ENCODE results near the gene PCYOX1L.

- TF ChIP-seq CTCF (conservative IDR thresholded peaks at IDR 0.05; ENCODE audit: low read length) (no peak), EZH2phosphoT487 (IDR thresholded peaks at IDR 0.05; ENCODE audit: borderline replicate concordance) (no peak)
Measured at GRCh38 chr5:149414405-149415065, 56.7 kb downstream of the PCYOX1L start.

Measured in Loucy (cell line).